Measurements from ENCODE around the gene CARD10.

CARD10 gene

GRCh38 chr22:37559901-37560607 lies 40.8 kb upstream of the CARD10 start, which contains the start of gene CDC42EP1:
CDC42EP1 (plus strand) TSS chr22:37560480; CDS start chr22:37566350, 5,870 bp downstream.
- H3K4me3 ChIP-seq (ENCODE audit: control insufficient read depth, low read depth, low read length): peak within 1 kb of the TSS; percentile 51
- no peak for DNase-seq (ENCODE audit: low read depth)
- TF ChIP-seq, protein P1, sequence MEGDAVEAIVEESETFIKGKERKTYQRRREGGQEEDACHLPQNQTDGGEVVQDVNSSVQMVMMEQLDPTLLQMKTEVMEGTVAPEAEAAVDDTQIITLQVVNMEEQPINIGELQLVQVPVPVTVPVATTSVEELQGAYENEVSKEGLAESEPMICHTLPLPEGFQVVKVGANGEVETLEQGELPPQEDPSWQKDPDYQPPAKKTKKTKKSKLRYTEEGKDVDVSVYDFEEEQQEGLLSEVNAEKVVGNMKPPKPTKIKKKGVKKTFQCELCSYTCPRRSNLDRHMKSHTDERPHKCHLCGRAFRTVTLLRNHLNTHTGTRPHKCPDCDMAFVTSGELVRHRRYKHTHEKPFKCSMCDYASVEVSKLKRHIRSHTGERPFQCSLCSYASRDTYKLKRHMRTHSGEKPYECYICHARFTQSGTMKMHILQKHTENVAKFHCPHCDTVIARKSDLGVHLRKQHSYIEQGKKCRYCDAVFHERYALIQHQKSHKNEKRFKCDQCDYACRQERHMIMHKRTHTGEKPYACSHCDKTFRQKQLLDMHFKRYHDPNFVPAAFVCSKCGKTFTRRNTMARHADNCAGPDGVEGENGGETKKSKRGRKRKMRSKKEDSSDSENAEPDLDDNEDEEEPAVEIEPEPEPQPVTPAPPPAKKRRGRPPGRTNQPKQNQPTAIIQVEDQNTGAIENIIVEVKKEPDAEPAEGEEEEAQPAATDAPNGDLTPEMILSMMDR (IDR thresholded peaks at IDR 0.05; ENCODE audit: control insufficient read depth, insufficient read depth, low read depth, low read length, missing control alignments): no peak

- no peak for DNase-seq (ENCODE audit: low read depth)
- peak overlapping the region; percentile 29 for H3K4me3 ChIP-seq (ENCODE audit: control insufficient read depth, low read depth, low read length)
- TF ChIP-seq, protein P1 (IDR thresholded peaks at IDR 0.05; ENCODE audit: control insufficient read depth, insufficient read depth, low read depth, low read length, missing control alignments): no peak
Measured at GRCh38 chr22:37559521-37559900, 40.3 kb upstream of the CARD10 start.

DNA sequence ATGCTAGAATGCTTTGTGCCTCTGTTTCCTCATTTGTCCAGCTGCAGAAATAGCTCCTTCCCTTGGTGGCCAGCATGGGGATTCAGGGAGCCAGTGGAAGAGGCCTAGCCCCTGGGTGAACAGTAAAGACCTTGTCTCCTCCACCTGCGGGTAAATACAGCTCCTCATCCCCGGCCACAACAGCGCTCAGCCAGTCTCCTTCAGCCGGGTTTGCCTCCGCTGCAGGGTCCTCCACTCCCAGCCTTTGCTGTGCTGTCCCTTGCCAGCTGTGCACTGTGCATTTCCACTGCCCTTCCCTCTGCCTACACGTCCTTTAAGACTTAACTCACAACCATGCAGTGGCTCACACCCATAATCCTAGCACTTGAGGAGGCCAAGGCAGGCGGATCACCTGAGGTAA lies 39.6 kb upstream of the CARD10 start:
- no peak overlapping the region for H3K4me3 ChIP-seq (ENCODE audit: control insufficient read depth, low read depth, low read length)
- DNase-seq (ENCODE audit: low read depth): no peak
- TF ChIP-seq, protein P1 (IDR thresholded peaks at IDR 0.05; ENCODE audit: control insufficient read depth, insufficient read depth, low read depth, low read length, missing control alignments): no peak

DNA sequence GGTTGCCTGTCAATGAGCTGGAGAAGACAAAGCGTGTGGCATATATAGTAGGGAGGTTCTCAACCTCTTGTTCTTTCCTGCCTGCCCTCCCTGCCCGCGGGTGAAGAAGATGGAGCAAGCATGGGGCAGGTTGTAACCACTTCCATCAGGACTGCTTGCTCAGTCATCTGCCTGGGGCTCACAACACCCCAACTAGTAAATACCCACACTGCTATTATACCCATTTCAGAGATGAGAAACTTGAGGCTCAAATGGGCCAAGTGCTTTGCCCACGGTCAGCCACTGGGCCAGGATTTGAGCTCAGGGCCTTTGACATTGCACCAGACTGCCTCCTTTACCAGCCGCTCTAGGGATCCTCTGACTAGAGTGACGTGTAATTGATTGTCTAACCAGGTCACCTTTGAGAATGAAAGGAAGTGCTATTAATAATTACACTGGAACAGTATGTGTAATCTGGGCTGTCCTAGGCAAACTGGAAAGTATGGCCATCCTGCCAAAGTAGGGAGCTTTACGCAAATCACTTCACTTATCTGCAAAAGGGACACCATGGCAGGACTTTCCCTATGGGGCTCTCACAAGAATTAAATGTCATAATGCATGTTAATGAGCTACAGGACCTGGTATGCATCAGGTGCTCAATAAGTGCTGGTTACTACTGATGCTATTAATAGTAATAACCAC lies 38.2 kb upstream of the CARD10 start:
- DNase-seq (ENCODE audit: low read depth): no peak
- TF ChIP-seq, protein P1 (IDR thresholded peaks at IDR 0.05; ENCODE audit: control insufficient read depth, insufficient read depth, low read depth, low read length, missing control alignments): no peak

DNA sequence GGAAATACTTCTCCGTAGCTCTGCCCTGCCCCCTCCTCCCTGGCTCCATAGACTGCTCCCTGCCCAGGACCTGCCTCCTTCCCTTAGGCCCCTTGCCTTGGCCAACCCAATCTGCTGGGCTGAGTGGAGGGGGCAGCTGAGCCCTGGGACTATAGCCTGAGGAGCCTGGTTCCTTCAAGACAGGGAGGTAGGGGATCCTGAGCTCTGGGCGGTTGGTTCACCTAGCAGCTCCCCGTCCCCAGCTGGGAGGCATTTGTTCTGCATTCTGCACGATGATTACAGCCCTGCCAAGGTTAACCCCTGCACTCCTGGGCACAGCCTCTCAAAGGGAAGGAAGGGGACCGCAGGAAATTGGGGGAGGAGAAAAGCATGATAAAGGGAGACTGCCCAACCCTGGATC lies 37.5 kb upstream of the CARD10 start:
- TF ChIP-seq, protein P1 (IDR thresholded peaks at IDR 0.05; ENCODE audit: control insufficient read depth, insufficient read depth, low read depth, low read length, missing control alignments): no peak
- no peak for DNase-seq (ENCODE audit: low read depth)
- H3K4me3 ChIP-seq (ENCODE audit: control insufficient read depth, low read depth, low read length): no peak overlapping the region

More for the DNA sequence above, 38.2 kb upstream of the CARD10 start:
- H3K4me3 ChIP-seq (ENCODE audit: control insufficient read depth, low read depth, low read length): no peak overlapping the region

GRCh38 chr22:37555029-37555428 lies 35.8 kb upstream of the CARD10 start:
- TF ChIP-seq, protein P1 (IDR thresholded peaks at IDR 0.05; ENCODE audit: control insufficient read depth, insufficient read depth, low read depth, low read length, missing control alignments): no peak
- no peak for DNase-seq (ENCODE audit: low read depth)
- H3K4me3 ChIP-seq (ENCODE audit: control insufficient read depth, low read depth, low read length): no peak overlapping the region
